HEK293 (cell line): ENCODE measurements around the gene ARHGAP10.

Experiments used
- CTCF ChIA-PET: fragments of 350-600 bp; formaldehyde crosslinking; extraction: SDS; loops from one replicate; lab custom pipeline; 2021; ENCODE audit warnings: antibody characterized with exemption; lab: Yijun Ruan, JAX
- POLR2A ChIA-PET: fragments of 300-600 bp; formaldehyde crosslinking; extraction: SDS; loops from one replicate; lab custom pipeline; 2020; ENCODE audit warnings: antibody characterized with exemption, inconsistent platforms; lab: Yijun Ruan, JAX
- H3K27ac ChIP-seq: fragments of 200-500 bp; sonication (Bioruptor generic); 2 replicates; pipeline ENCODE4 v1.5.1; 2014; ENCODE audit warnings: low read depth, low read length, control low read depth, inconsistent platforms; ENCODE audit errors: extremely low read depth
- H3K36me3 ChIP-seq, 2 experiments: fragments of 200-500 bp in 1 of 2; sonication (Bioruptor generic) in 1 of 2; 1 replicate in 1 of 2; 2 replicates in 1 of 2; pipeline ENCODE4 v1.5.1; 2014 to 2017; ENCODE audit warnings: inconsistent platforms in 2 of 2, low read length in 2 of 2; ENCODE audit not compliant: control insufficient read depth in 2 of 2, insufficient read depth in 1 of 2
- H3K4me1 ChIP-seq: fragments of 200-500 bp; sonication (Bioruptor generic); 2 replicates; pipeline ENCODE4 v1.5.1; 2014; ENCODE audit warnings: mild to moderate bottlenecking, low read length, inconsistent platforms; ENCODE audit not compliant: control insufficient read depth, insufficient read depth
- H3K4me3 ChIP-seq: 2 replicates; pipeline ENCODE4 v1.5.1; 2011; ENCODE audit warnings: low read depth, mild to moderate bottlenecking, control low read depth, low read length, moderate library complexity
- H3K9me3 ChIP-seq: fragments of 200-500 bp; sonication (Bioruptor generic); 2 replicates; pipeline ENCODE4 v1.5.1; 2014; ENCODE audit warnings: low read depth, low read length, inconsistent platforms; ENCODE audit not compliant: control insufficient read depth, insufficient read depth
- GLIS1 ChIP-seq: fragments of 450-650 bp; formaldehyde crosslinking; IDR thresholded peaks from 2 replicates; pipeline ENCODE4 v1.5.1; 2016; ENCODE audit warnings: missing biosample characterization, missing genetic modification characterization
- KLF1 ChIP-seq: fragments of 450-650 bp; formaldehyde crosslinking; IDR thresholded peaks from 2 replicates; pipeline ENCODE4 v1.5.1; 2016; ENCODE audit warnings: missing biosample characterization, missing genetic modification characterization
- MEIS1 ChIP-seq: sonication (generic); formaldehyde crosslinking; IDR thresholded peaks from 2 replicates; pipeline ENCODE4 v1.8.1; 2022; ENCODE audit warnings: missing genetic modification reagents, mild to moderate bottlenecking, borderline replicate concordance
- PRDM1 ChIP-seq: fragments of 450-650 bp; formaldehyde crosslinking; IDR thresholded peaks from 2 replicates; pipeline ENCODE4; 2016; ENCODE audit warnings: missing biosample characterization, missing genetic modification characterization
- SETDB1 ChIP-seq: IDR thresholded peaks from one replicate; pipeline ENCODE4 v1.6.1; 2017; ENCODE audit warnings: mild to moderate bottlenecking, low read length, moderate library complexity, mixed read lengths; ENCODE audit not compliant: insufficient read length
- ZBTB21 ChIP-seq: fragments of 450-650 bp; formaldehyde crosslinking; IDR thresholded peaks from 2 replicates; pipeline ENCODE4 v1.5.1; 2017; ENCODE audit warnings: missing biosample characterization, missing genetic modification characterization
- ZNF169 ChIP-seq: fragments of 450-650 bp; formaldehyde crosslinking; IDR thresholded peaks from 2 replicates; pipeline ENCODE4 v1.5.1; 2016; ENCODE audit warnings: missing biosample characterization, missing genetic modification characterization
- ZNF23 ChIP-seq: fragments of 450-650 bp; formaldehyde crosslinking; IDR thresholded peaks from 2 replicates; pipeline ENCODE4 v1.5.1; 2016; ENCODE audit warnings: missing biosample characterization, missing genetic modification characterization, borderline replicate concordance
- ZNF341 ChIP-seq: fragments of 450-650 bp; formaldehyde crosslinking; IDR thresholded peaks from 2 replicates; pipeline ENCODE4; 2016; ENCODE audit warnings: low read depth, missing biosample characterization, missing genetic modification characterization
- ZNF510 ChIP-seq: fragments of 450-650 bp; formaldehyde crosslinking; IDR thresholded peaks from 2 replicates; pipeline ENCODE4 v1.5.1; 2018; ENCODE audit warnings: mild to moderate bottlenecking, missing genetic modification characterization, missing biosample characterization; ENCODE audit not compliant: insufficient replicate concordance
- ZNF600 ChIP-seq: fragments of 450-650 bp; formaldehyde crosslinking; IDR thresholded peaks from 2 replicates; pipeline ENCODE4 v1.5.1; 2016; ENCODE audit warnings: missing biosample characterization, missing genetic modification characterization
- ZSCAN16 ChIP-seq: fragments of 450-650 bp; formaldehyde crosslinking; IDR thresholded peaks from 2 replicates; pipeline ENCODE4 v1.5.1; 2016; ENCODE audit warnings: missing biosample characterization, missing genetic modification characterization
- ZSCAN30 ChIP-seq: fragments of 450-650 bp; IDR thresholded peaks from 2 replicates; pipeline ENCODE4 v1.5.1; 2018; ENCODE audit warnings: missing biosample characterization, mild to moderate bottlenecking, missing genetic modification characterization, moderate library complexity
- TF ChIP-seq, protein P1 (sequence below): fragments of 450-650 bp; formaldehyde crosslinking; IDR thresholded peaks from 2 replicates; pipeline ENCODE4 v1.5.1; 2016; ENCODE audit warnings: missing biosample characterization, missing genetic modification characterization
- TF ChIP-seq, protein P2 (sequence below): fragments of 450-650 bp; formaldehyde crosslinking; IDR thresholded peaks from 2 replicates; pipeline ENCODE4 v1.5.0; 2017; ENCODE audit warnings: missing biosample characterization, missing genetic modification characterization, borderline replicate concordance
- TF ChIP-seq, protein P3 (sequence below): fragments of 450-650 bp; formaldehyde crosslinking; IDR thresholded peaks from 2 replicates; pipeline ENCODE4 v1.5.1; 2017; ENCODE audit warnings: missing biosample characterization, missing genetic modification characterization
- TF ChIP-seq, protein P4 (sequence below): fragments of 450-650 bp; formaldehyde crosslinking; IDR thresholded peaks from 2 replicates; pipeline ENCODE4 v1.5.1; 2017; ENCODE audit warnings: missing biosample characterization, missing genetic modification characterization
- TF ChIP-seq, protein P5 (sequence below): fragments of 450-650 bp; formaldehyde crosslinking; IDR thresholded peaks from 2 replicates; pipeline ENCODE4 v1.5.1; 2016; ENCODE audit warnings: missing biosample characterization, missing genetic modification characterization
- TF ChIP-seq, protein P6 (sequence below): fragments of 450-650 bp; IDR thresholded peaks from 2 replicates; pipeline ENCODE4 v1.5.1; 2018; ENCODE audit warnings: missing biosample characterization, mild to moderate bottlenecking, missing genetic modification characterization

The ARHGAP10 gene

DNA sequence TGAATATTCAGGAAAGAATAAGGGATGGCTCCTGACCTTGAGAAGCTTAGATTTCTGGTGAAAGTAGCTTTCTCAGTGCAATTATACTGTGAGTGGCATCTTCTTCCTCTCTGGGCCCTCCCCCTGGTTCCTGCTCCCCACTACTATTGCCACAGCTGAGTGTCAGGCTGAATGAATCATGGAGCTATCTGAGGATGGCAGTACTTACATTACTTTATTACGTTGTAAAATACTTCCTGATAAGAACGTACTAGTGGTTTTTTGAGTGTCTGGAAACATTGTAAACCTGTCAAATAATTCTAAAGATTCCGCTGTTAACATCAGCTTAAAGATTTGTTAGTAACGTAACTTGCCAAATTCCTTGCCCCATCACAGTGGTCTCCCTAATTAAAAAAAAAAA, 36.2 kb downstream of the ARHGAP10 start (continued):
- TF ChIP-seq, protein P1, sequence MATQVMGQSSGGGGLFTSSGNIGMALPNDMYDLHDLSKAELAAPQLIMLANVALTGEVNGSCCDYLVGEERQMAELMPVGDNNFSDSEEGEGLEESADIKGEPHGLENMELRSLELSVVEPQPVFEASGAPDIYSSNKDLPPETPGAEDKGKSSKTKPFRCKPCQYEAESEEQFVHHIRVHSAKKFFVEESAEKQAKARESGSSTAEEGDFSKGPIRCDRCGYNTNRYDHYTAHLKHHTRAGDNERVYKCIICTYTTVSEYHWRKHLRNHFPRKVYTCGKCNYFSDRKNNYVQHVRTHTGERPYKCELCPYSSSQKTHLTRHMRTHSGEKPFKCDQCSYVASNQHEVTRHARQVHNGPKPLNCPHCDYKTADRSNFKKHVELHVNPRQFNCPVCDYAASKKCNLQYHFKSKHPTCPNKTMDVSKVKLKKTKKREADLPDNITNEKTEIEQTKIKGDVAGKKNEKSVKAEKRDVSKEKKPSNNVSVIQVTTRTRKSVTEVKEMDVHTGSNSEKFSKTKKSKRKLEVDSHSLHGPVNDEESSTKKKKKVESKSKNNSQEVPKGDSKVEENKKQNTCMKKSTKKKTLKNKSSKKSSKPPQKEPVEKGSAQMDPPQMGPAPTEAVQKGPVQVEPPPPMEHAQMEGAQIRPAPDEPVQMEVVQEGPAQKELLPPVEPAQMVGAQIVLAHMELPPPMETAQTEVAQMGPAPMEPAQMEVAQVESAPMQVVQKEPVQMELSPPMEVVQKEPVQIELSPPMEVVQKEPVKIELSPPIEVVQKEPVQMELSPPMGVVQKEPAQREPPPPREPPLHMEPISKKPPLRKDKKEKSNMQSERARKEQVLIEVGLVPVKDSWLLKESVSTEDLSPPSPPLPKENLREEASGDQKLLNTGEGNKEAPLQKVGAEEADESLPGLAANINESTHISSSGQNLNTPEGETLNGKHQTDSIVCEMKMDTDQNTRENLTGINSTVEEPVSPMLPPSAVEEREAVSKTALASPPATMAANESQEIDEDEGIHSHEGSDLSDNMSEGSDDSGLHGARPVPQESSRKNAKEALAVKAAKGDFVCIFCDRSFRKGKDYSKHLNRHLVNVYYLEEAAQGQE (tag by site-specific recombination): no peak
- TF ChIP-seq, protein P2, sequence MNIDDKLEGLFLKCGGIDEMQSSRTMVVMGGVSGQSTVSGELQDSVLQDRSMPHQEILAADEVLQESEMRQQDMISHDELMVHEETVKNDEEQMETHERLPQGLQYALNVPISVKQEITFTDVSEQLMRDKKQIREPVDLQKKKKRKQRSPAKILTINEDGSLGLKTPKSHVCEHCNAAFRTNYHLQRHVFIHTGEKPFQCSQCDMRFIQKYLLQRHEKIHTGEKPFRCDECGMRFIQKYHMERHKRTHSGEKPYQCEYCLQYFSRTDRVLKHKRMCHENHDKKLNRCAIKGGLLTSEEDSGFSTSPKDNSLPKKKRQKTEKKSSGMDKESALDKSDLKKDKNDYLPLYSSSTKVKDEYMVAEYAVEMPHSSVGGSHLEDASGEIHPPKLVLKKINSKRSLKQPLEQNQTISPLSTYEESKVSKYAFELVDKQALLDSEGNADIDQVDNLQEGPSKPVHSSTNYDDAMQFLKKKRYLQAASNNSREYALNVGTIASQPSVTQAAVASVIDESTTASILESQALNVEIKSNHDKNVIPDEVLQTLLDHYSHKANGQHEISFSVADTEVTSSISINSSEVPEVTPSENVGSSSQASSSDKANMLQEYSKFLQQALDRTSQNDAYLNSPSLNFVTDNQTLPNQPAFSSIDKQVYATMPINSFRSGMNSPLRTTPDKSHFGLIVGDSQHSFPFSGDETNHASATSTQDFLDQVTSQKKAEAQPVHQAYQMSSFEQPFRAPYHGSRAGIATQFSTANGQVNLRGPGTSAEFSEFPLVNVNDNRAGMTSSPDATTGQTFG (tag by site-specific recombination): no peak
- no peak for TF ChIP-seq ZNF169 (tag by site-specific recombination)
- peak; percentile 57 for TF ChIP-seq GLIS1 (tag by site-specific recombination)
- 0 out of 2 replicates have a peak, but pooled peaks have one; percentile 12 for TF ChIP-seq PRDM1 (tag by site-specific recombination)
- TF ChIP-seq, protein P3, sequence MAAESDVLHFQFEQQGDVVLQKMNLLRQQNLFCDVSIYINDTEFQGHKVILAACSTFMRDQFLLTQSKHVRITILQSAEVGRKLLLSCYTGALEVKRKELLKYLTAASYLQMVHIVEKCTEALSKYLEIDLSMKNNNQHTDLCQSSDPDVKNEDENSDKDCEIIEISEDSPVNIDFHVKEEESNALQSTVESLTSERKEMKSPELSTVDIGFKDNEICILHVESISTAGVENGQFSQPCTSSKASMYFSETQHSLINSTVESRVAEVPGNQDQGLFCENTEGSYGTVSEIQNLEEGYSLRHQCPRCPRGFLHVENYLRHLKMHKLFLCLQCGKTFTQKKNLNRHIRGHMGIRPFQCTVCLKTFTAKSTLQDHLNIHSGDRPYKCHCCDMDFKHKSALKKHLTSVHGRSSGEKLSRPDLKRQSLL (tag by site-specific recombination): peak; percentile 43; the same call in 1 of the 2 replicates
- no peak for TF ChIP-seq ZNF341 (tag by site-specific recombination)
- TF ChIP-seq, protein P4, sequence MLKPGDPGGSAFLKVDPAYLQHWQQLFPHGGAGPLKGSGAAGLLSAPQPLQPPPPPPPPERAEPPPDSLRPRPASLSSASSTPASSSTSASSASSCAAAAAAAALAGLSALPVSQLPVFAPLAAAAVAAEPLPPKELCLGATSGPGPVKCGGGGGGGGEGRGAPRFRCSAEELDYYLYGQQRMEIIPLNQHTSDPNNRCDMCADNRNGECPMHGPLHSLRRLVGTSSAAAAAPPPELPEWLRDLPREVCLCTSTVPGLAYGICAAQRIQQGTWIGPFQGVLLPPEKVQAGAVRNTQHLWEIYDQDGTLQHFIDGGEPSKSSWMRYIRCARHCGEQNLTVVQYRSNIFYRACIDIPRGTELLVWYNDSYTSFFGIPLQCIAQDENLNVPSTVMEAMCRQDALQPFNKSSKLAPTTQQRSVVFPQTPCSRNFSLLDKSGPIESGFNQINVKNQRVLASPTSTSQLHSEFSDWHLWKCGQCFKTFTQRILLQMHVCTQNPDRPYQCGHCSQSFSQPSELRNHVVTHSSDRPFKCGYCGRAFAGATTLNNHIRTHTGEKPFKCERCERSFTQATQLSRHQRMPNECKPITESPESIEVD (tag by site-specific recombination): peak; percentile 98
- TF ChIP-seq KLF1 (tag by site-specific recombination): no peak
- TF ChIP-seq, protein P5, sequence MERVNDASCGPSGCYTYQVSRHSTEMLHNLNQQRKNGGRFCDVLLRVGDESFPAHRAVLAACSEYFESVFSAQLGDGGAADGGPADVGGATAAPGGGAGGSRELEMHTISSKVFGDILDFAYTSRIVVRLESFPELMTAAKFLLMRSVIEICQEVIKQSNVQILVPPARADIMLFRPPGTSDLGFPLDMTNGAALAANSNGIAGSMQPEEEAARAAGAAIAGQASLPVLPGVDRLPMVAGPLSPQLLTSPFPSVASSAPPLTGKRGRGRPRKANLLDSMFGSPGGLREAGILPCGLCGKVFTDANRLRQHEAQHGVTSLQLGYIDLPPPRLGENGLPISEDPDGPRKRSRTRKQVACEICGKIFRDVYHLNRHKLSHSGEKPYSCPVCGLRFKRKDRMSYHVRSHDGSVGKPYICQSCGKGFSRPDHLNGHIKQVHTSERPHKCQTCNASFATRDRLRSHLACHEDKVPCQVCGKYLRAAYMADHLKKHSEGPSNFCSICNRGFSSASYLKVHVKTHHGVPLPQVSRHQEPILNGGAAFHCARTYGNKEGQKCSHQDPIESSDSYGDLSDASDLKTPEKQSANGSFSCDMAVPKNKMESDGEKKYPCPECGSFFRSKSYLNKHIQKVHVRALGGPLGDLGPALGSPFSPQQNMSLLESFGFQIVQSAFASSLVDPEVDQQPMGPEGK (tag by site-specific recombination): peak; percentile 81
- no peak for TF ChIP-seq ZSCAN16 (tag by site-specific recombination)
- TF ChIP-seq, protein P6, sequence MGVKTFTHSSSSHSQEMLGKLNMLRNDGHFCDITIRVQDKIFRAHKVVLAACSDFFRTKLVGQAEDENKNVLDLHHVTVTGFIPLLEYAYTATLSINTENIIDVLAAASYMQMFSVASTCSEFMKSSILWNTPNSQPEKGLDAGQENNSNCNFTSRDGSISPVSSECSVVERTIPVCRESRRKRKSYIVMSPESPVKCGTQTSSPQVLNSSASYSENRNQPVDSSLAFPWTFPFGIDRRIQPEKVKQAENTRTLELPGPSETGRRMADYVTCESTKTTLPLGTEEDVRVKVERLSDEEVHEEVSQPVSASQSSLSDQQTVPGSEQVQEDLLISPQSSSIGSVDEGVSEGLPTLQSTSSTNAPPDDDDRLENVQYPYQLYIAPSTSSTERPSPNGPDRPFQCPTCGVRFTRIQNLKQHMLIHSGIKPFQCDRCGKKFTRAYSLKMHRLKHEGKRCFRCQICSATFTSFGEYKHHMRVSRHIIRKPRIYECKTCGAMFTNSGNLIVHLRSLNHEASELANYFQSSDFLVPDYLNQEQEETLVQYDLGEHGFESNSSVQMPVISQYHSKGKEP (tag by site-specific recombination): peak; percentile 80
- TF ChIP-seq, all 188 proteins: peak for 70

DNA sequence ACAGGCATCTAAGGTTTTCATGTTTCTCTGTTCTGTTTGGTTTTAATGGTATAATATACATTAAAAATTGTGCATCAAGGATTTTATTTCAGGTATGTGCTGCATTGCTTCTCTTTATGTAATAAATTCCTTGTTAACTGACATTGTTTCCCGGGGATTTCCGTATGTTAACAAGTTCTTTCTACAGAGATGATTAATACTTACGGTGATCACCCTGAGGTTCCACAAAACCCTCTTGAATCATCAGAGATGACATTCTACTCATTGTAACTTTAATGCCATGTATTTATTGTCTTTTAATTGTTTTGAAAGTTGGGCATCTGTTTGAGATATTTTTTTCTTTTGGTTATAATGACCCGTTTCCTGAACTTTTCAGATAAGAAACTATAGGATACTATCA, 37.5 kb downstream of the ARHGAP10 start:
- CTCF ChIA-PET: no interaction called here
- Histone ChIP-seq H3K36me3 (no peaks in the 10 kb centered on the region), H3K4me1 (peaks cover 11% of the 10 kb centered on the region), H3K27ac (no peak overlapping the region), H3K9me3 (no peaks in the 10 kb centered on the region), H3K4me3 (no peak overlapping the region)
- POLR2A ChIA-PET: no interaction called here
- TF ChIP-seq ZNF600 (tag by site-specific recombination): no peak
- TF ChIP-seq SETDB1: no peak
- no peak for TF ChIP-seq MEIS1
- TF ChIP-seq, protein P6 (tag by site-specific recombination): no peak
- no peak for TF ChIP-seq ZNF23 (tag by site-specific recombination)
- TF ChIP-seq ZNF510: no peak
- no peak for TF ChIP-seq ZSCAN30 (tag by site-specific recombination)
- TF ChIP-seq, protein P5 (tag by site-specific recombination): no peak
- TF ChIP-seq ZBTB21 (tag by site-specific recombination): no peak
